SIG-M5 (cell line): ENCODE measurements around the gene CRY1.
"Not testable (repeated sequence)": the region's sequence is repeated elsewhere in the genome, so short reads cannot be mapped to it uniquely, and the experiment has no call there.

Experiments used
- DNase-seq: peaks from one replicate; lab custom pipeline; 2025; lab: John Stamatoyannopoulos, UW

Gene CRY1

DNA sequence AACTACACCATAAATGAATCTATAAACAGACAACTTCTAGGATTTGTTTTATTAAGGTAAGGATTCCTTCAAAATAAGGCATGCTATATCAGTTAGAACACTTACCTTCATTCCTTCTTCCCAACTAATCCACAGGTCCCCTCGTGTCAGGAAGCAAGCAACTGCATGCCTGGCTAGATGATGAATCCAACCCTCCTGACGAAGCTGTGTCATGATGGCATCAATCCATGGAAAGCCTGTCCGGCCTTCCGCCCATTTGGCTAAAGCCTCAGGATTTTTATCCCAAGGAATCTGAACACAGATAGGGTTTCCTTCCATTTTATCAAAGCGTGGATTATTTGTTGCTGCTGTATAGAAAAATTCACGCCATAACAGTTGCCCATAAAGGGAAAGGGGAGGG, 93.9 kb downstream of the CRY1 start:
- no peak for DNase-seq

DNA sequence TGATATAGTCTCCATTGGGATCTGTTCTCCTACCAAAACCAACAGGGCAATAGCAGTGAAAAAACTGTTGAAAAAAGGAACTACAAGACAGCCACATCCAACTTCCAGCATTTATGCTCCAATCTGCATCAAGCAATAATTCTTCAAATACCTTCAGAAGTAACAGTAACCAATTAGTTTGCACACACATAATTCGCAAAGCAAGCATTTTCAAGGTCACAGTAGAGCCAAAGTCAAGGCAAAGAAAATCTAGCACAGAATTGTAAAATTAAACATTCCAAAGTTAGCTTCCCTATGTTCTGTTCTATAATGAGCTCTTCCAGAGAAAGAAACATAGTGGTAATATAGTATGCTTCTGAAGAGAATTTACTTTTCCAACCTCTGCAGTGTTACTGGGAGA, 95.4 kb downstream of the CRY1 start:
- no peak for DNase-seq

DNA sequence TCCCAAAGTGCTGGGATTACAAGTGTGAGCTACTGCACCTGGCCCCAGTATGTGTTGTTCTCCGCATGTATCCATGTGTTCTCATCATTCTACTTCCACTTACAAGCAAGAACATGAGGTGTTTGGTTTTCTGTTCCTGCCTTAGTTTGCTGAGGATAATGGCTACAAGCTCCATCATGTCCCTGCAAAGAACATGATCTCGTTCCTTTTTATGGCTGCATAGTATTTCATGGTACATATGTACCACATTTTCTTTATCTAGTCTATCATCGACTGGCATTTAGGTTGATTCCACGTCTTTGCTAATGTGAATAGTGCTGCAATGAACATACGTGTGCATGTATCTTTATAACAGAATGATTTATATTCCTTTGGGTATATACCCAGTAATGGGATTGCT, 97.2 kb downstream of the CRY1 start:
- not testable (repeated sequence) for DNase-seq

DNA sequence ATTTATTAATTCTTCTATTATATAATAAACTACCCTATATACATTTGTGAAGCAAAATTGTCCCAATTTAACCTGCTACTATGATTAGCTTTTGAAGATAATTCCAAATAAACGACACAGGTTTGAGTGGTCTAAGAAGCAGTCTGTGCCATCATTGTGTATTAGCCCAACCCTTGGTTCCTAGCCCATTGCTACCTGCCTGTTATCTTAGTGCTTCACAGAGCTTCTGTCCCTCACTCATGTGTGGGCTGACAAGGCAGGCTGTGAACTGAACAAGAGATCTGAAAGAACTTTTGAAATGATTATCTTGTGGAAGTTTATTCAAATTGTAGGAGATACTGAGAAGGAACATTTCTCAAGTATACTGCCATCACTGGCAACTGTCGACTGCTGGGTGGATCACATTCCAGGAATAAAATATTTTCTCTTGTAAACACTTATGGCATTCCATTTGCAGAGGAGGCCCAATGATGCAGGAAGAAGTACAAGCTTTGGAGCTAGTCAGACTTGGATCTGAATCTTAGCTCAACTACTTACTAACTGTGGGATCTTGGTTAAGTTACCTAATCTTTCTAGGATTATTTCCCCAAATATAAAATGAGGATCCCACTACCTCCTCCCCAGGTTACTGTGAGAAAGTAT, 98.6 kb downstream of the CRY1 start:
- no peak for DNase-seq

DNA sequence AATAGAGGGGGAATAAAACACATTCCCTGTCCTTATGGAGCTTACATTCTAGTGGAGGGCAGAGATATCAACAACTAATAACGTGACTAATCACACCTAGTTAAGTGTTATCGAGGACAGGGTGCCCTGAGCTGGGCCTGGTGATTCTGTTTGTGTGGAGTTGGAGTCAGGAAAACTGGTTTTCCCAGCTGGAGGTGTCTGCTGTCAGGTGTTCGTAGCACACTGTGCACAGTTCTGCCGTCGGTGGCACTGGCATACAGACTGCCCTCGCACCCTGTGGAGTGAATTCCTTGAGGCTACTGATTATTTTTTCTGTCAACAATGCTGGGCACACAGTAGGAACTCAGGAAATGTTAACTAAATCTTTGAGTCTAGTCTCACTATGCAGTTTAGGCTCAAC, 105.5 kb downstream of the CRY1 start:
- DNase-seq = no peak

DNA sequence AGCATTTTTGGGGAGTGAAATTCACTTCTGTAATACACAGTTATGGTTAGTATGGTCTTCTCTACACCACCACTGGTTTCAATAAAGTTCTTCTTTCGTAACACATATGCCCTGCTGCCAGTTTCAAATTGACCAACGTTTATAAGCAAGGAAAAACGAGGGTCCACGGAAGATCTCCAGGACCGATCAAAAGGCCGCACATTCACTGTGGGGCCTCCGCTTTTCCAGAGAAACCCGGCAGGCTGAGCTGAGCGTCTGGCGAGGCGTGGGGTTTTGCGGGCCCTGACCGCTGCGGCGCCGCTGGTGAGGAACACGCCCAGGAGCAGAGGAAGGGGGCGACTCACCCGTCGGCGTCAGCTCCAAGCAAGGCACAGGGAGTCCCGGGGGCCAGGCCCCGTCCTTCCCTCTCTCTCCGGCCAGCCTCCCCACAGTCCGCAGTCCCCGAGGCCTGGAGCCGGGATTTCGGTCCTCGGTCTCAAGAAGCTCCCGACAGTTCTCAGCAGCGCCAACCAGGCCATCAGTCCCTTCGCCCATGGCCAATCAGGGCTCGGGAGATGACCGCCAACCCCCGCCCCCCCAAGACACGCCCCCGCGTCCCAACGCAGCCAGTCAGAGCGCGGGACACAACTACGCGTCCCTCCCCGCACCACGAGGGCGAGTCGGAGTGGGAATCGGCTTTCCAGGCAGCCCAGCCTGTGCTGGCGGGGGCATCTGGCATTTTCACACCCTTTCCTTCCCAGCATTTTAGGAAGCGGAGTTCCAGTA, 106.5 kb downstream of the CRY1 start, which contains the start of gene MTERF2:
Gene MTERF2, minus strand, starts transcription at position 522 of the 765 bp plus-strand sequence. CDS start 8,432 bp downstream, outside the sequence.
- DNase-seq = no peak

DNA sequence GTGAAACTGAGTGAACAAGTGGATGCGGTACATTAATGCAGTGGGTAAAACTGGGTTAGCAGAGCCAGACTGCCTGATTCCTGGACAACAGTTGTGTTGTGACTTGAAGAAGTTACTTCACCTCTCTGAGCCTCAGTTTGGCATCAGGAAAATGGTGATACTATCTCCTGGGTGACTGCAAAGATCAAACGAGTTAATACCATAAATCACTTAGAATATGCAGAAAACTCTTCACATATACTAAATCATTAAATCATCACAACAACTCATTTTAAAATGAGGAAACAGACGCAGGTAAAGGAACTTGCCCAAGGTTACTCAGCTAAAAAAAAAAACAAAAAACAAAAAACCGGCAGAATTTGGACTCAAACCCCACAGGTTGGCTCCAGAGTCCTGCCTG, 107.2 kb downstream of the CRY1 start:
- DNase-seq = no peak

DNA sequence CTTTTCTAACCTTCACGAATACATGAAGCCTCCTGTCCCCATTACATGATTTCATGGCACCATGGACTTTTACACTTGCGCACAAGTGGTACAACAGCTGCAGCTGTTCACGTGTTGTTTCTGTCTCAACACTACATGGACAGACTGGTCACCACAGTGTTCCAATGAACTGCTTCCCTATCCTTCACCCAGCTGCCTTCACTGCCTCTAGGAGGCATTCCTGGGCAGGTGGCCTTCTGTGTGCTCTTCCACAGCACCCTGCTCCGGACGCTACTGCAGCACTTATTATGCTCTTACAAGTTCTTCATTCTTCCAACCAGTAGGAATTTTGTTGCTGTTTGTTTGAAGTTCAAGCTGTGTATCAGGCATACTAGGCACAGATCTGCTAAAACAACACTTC, 107.9 kb downstream of the CRY1 start:
- no peak for DNase-seq

DNA sequence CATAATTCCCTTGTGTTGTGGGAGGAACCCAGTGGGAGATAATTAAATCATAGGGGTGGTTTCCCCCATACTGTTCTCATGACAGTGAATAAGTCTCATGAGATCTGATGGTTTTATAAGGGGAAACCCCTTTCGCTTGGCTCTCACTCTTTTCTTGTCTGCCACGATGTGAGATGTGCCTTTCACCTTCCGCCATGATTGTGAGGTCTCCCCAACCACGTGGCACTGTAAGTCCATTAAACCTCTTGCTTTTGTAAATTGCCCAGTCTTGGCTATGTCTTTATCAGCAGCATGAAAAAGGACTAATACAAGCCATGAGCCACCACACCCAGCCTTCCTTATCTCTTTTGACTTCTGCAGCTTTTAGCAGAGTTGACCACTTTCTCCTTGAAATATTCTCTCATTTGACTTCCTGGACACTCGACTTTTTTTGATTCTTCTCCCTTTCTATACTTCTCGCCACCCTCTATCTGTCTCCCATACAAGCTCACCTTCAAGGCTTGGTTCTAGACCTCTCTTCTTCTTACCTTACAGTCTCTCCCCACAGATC, 108.7 kb downstream of the CRY1 start:
- no peak for DNase-seq

DNA sequence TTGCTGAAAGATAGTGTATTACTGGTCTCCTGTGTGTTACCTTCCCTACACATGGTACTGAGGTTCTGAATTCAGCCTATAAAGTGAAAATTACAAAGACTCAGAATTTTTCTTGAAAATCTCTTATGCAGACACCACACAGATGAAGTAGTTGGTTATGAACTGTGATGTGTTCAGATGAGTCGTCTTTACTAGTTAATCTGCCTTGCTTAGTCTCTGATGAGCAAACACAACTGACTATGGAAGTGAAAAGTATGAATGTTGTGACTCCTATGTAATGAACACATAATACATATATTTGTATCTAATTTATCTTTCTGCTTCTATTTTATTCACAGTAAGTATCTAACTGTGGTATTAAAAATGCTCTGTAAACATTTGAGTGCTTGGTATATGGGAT, 111.1 kb downstream of the CRY1 start:
- DNase-seq = no peak

DNA sequence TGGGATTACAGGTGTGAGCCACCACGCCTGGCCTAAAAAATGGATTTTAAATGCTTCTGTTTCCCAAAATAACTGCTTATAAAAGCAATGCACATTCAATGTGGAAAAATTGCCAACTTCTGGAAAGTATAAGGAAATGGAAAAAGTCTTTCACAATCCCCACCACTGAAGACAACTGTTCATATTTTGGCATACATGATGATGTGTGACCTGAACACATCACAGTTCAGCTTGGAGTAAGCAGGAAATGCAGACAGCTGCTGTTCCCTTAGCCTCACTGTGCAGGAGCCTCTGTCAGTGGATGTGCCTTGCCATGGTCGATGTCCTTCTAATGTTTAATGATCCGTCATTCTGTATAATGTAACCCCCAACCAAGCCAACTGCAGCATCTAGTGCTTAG, 111.6 kb downstream of the CRY1 start:
- DNase-seq = no peak

DNA sequence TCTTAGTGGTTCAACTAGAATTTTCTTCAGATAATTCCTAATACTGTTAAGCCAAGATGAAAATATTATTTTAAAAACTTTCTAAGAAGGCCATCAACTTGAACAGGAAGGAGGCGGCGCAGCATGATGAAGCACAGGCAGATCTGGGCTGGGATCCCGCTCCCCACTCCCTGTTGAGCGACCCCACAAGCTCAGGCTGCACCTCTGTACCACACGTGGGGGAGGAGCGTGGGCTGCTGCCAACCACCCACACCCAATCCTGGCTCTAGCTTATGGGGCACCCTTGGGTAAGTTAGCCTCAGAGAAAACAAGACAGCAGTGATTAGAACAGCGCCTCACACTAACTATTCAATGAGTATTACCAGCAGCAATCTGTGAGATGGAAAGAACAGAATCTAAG, 112.4 kb downstream of the CRY1 start:
- no peak for DNase-seq

DNA sequence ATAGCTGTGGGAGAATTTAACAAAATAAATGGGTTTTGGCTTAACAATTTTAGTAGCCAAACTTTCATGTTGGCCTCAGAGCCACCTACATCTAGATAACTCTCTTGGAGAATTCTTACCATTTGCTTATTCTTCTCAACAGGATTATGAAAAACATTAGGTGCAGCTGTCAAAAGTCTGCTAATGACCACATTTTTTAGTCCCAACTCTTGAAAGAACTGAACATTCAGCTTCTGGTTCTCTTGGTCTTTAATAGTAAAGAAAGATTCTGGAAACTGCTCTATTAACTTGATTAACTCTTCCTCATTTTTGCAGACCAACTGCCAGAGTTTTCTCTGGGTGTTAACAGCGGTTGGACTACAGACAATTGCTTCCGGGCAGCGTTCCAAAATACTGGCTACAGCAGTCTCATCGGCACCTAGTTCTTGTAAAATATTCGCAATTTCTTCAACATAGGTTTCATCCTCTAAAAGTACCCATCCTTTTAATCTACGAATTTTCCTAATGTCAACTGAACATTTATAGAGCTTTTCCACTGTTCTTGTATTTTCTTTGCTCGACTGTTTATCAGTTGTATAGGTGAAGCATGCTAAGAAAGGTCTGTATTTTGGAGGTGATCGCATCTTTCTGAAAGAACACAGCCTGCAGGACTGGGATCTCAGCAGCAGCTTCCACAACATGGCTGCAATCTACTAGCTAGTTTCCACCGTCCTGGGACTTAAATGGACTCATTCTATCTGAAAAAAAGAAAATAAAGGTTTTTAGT, 115.1 kb downstream of the CRY1 start:
- no peak for DNase-seq

DNA sequence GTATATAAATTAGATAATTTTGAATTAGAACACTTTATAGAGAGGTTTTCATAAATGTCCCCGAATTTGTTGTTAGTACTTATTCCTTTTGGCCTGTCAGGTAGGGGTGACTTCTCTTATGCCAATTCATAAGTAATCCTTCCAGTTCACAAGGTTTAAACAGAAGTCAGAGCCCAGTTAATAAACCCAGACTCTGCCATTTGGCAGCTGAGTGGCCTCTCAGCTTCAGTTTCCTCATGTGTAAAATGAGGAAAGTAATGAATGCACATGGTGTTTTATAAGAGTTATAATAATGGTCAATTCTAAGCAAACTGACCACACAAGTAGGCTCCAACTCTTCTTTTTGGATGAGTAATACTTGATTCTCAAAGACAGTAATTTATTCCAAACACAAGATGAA, 116.7 kb downstream of the CRY1 start:
- no peak for DNase-seq

DNA sequence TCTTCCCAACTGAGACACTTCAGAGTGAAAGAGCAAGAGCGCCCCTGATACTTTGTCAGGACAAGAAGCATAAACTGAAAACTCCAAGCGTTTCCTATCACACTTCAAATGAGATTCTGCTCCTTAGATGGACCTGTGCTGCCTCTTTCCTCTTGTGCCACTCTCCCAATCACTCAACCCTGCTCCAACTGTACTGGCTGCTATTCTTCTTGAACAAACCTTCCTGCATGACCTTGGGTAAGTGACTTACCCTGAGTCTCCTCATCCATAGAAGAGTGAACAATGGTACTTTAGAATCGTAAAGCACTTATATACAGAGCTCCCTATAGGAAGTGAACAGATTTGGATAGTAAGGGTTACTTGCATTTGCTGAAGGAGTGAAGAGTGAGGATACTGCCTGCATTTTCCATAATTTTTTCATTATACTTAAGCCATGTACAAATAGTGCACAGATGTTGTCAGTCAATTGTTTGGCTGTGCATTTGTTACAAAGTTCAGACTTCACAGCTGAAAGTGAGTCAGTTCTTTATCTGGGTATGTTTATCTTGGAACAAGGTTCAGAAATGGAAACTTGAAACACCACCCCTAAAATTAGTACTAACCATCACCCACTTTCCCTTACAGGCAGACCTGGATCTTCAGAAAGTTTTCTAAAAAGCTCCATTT, 117.2 kb downstream of the CRY1 start:
- no peak for DNase-seq

DNA sequence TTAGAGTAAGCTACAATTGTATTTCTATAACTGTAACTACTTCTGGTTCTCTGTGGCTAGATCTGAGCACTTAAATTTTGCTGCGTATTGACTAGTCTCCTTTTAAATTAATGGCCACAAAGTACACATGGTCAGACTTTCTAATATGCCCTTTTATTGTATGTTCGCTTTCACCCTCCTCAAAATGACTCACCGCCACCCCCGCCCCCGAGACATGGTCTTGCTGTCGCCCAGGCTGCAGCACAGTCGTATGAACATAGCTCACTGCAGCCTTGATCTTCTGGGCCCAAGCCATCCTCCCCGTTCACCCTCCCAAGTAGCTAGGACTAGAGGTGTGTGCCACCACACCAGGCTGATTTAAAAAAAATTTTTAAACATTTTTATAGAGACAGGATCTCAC, 118.3 kb downstream of the CRY1 start:
- no peak for DNase-seq

DNA sequence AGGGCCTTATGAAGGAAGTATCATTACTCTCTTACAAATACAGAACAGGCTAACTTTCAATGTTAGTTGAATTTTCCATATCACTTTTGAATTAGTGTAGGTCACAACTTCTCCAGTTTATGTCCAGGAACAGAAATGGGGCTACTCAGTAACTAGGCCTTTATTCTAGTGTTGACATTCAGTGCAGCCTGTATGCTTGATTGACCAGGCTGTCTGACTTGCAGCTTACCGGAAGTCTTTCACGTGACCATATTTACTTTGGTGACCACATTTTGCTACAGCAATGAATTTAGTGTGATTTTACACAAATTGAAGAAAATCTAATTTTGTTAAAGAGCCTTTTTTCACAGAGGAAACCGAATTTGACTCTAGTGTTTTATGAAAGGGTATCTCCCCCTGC, 118.8 kb downstream of the CRY1 start:
- DNase-seq = no peak

DNA sequence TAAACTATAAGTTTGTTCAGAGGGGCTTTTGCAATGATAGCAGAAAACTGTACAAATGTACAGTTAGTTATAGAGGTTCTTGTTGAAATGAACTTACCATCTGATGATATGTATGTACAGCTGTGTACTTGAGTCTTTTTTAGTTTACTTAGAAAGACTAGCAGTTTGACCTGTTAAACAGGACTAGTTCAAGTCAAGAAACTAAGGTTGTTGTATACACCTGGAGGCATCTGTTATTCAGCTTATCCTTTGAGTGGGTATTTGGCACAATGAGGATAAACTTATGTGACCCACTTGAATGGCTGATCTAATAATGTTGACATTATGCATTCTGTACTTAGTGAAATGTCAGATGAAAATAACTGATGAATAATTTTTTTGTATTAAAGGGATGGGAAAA, 119.8 kb downstream of the CRY1 start:
- no peak for DNase-seq

DNA sequence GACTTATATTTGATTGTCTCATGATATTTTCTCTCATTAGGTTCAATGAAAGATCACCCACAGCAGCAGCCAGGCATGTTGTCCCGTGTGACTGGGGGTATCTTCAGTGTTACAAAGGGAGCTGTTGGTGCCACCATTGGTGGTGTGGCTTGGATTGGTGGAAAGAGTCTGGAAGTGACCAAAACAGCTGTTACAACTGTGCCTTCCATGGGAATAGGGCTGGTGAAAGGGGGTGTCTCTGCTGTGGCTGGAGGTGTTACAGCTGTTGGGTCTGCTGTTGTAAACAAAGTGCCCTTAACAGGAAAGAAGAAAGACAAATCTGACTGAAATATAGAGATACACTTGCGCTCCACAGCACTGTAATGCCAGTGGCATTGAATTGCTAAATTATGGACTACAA, 122.3 kb downstream of the CRY1 start:
- DNase-seq = no peak

DNA sequence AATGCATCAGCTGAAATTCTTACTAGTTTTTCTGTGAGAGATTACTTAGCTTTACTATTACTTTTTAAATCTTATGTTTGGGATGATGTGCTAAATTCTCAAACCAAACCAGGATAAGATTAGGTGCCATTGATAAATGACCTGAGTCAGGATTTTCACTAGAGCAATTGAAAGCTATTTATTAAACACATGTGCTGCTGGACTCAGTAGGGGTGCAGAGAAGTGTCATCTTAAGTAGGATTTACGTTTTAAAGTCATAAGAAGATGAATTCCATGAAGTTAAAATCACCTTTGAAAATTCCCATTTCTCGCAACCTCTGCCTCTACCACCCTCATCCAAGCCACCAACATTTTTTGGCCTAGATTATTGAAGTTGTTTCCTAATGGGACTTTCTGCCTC, 128.8 kb downstream of the CRY1 start:
- no peak for DNase-seq

DNA sequence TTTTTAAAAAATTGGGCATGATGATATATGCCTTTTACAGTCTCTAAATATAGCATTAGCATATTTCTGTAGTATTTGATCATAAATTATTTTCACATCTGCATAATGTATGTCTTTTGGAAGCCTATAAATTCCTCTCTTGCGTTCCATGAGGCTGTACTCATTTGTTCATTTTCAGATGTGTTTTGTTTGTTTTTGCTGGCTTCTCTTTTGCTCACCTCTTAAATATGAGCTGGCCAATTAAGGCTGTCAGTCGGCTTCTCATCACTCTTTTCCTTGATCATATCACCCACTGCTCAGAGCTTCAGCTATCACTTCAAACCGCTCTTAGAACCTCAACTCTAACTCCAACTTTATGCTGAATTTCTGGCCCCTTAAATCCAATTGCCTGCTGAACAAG, 131.1 kb downstream of the CRY1 start:
- DNase-seq = no peak

DNA sequence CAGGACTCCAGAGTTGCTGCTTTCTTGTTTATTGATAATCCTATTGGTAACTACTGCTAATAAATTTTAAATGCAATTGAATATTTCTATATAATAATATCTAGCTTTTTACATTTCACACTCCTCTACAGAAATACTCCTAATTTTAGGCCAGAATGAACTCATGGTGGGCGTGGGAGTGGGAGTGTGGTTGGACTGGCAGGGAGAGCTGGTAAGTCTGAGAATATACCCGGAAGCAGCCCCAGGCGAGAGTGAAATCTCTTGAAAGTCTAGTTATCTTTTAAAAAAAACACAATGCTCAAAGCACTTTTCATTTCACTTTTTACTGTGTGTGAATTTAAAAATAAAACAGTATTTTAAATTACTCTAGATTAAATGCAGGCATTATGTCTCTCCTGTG, 132.9 kb downstream of the CRY1 start:
- DNase-seq = no peak
